Measurements from ENCODE around the gene KCNIP4.

Gene KCNIP4

GRCh38 chr4:20681271-20681670, 1267.3 kb downstream of the KCNIP4 start:
- no peak for DNase-seq (ENCODE audit: low read depth, low spot score)

GRCh38 chr4:20680736-20681135, 1267.8 kb downstream of the KCNIP4 start:
- DNase-seq (ENCODE audit: low read depth, low spot score) = no peak

- DNase-seq (ENCODE audit: low read depth, low spot score) = no peak
Measured at GRCh38 chr4:20679951-20680350, 1268.6 kb downstream of the KCNIP4 start.
